Activated CD4-positive, alpha-beta T cell treated with anti-CD3 and anti-CD28 coated beads, Interleukin-2, amount 50 U/mL, for 4 hours (primary cell): ENCODE results near the gene CLPX.
"Not testable (repeated sequence)": the region's sequence is repeated elsewhere in the genome, so short reads cannot be mapped to it uniquely, and the experiment has no call there.

ENCODE experiments used
- DNase-seq, 2 experiments: peaks; one replicate each; pipeline ENCODE4 v3.0.0-alpha.2; 2020

Gene CLPX

GRCh38 chr15:65184868-65185717 lies at the start of gene CLPX:
CLPX (minus strand) TSS chr15:65185342; CDS start chr15:65185153, 189 bp downstream.
- peak; percentile 88 to 91 for DNase-seq

DNA sequence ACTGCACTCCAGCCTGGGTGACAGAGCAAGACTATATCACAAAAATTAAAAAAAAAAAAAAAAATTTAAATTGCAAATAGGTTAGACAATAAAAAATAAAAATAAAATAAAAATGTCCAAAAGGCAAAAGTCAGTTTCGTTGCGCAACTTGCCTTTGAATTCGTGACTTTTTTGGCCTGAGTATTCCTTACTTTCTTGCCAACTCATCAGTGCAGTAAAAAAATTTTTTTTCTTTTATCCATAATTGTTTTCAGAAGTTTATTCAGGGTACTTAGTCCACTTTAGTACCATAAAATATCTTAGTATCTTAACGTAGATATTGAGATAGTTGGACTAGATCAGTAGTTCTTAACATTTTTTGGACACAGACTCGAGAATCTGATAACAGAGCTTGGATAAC lies 48.6 kb upstream of the CLPX start:
- no peak for DNase-seq

GRCh38 chr15:65232520-65232919 lies 47.4 kb upstream of the CLPX start:
- no peak for DNase-seq

DNA sequence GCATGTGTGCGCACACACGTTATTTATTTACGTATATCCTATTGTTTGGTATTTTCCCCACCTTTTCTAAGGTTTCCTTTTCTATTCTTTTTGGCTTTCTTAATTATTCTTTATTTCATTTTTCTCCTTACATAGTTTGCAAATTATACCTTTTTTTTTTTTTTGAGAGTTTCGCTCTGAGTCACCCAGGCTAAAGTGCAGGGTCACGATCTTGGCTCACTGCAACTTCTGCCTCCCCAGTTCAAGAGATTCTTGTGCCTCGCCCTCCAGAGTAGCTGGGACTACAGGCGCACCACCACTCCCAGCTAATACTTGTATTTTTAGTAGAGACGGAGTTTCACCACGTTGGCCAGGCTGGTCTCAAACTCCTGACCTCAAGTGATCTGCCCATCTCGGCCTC lies 46.2 kb upstream of the CLPX start:
- no peak for DNase-seq

DNA sequence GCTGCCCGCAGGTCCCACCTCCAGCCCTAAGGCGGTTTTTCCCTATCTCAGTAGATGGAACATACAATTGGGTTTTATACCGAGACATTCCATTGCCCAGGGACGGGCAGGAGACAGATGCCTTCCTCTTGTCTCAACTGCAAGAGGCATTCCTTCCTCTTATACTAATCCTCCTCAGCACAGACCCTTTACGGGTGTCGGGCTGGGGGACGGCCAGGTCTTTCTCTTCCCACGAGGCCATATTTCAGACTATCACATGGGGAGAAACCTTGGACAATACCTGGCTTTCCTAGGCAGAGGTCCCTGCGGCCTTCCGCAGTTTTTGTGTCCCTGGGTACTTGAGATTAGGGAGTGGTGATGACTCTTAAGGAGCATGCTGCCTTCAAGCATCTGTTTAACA lies 41.8 kb upstream of the CLPX start:
- DNase-seq, result not testable (repeated sequence)

GRCh38 chr15:65226221-65226620 lies 41.1 kb upstream of the CLPX start:
- DNase-seq, result no peak

DNA sequence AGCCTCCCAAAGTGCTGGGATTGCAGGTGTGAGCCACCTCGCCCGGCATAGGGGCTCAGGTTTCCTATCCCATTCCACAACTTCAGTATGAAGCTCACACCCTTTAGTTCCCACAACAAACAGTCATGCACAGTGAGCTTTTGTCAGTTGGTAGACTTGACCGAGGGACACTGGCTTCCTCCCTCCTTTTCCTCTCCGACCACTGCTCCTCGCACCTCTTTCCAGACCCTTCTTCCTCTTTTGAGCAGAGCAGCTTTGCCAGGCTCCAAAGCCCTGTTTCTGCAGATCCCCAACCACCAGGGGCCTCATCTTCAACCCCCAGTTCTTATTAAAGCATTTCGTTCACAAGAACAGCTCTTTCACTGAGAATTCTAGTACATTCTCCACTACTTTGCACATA lies 38.9 kb upstream of the CLPX start:
- no peak for DNase-seq

DNA sequence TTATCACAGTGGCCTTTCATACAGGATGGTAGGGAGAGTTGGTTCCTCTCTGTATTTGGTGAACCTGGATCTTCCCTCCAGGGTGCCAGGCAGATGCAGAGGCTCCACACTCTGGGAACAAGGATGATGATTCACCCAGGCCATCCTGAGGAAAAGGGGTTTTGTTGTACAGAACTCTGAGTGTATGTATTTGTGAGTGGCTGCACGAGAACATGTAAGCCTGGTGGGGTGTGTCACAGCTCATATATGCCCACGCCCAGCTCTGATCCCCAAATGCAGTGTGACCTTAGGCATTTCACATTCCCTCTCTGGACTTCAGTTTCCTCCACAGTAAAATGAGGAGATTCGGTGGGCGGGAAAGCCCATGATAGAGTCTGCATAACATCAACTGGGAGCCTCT lies 37.7 kb upstream of the CLPX start:
- DNase-seq, result no peak

DNA sequence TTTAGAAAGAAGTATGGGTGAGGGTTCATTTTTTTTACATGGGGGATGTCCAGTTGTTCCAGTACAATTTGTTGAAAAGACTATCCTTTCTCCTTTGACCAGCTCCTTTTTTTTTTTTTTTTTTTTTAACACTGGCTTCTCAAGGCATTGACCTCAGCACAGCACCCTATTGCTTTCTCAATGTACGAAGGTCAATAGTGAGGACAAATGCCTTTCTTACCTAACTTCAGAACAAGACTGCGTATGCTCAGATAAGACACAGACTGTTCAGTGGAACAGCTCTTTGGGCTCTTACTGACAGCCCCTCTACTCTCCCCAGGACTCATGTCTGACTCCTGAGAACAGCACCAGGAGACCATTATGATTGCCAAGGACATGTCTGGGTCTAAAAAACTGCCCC lies 36.6 kb upstream of the CLPX start:
- no peak for DNase-seq

- no peak for DNase-seq
Measured at GRCh38 chr15:65219137-65219536, 34.0 kb upstream of the CLPX start.

DNA sequence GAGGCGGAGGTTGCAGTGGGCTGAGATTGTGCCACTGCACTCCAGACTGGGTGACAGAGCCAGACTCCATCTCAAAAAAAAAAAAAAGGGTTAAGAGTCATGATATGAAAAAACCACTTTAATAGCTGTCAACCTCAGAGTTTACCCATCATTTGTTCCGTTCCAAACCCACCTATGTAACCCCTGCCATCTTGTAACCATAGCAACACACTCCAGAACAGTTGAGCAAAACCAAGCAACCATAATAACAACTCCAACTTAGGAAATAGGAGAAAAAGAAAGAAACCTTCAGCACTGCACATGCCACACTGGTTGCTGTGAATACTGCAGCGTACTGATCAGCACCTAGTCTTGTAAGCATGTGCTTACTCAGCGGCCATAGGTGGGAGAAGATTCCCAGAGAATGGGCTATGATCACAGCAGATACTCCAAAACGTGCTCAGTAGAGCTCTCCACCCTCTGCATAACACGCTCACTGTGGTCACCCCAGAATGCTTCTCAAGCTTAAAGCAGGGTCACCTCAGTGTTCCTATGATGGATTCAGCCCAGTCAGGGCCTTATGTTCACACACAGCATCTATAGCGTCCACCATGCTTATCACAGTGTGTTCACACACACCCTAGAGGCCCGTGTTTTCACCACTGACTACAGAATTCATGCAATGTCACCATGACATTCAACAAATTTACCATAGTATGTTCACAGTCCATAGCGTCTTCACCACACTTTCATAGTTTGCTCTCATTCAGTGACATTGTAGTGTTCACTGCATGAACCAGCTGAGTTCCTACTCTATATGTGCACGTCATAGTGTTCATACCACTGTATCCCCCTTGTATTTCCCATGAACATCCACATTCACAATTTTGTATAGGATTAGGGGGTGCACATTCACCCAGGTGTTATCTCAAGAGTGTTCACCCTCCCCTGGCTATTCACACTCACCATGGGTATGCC lies 32.7 kb upstream of the CLPX start:
- DNase-seq, result no peak

DNA sequence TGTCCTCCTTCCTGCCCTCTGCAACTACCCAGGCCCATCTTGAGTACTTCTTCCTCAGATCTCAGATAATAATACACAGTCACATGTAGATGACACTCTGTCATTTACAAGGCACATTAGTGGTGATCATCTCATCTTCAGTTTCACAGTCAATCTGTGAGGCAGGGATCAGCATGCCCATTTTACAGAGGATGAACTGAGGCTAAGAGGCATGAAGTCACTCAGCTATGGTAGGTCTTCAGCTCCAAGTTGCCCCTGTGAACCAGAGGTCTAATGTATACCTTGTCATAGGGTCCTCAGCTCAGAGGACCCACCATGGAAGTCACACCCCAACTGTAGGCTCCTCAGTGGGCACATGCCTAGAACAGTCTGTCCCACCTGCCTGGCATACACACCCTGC lies 30.4 kb upstream of the CLPX start:
- DNase-seq, result no peak

GRCh38 chr15:65214010-65214409 lies 28.9 kb upstream of the CLPX start:
- DNase-seq, result no peak

- no peak for DNase-seq
Measured at GRCh38 chr15:65213241-65213640, 28.1 kb upstream of the CLPX start.

- peak; percentile 10 to 15 for DNase-seq
Measured at GRCh38 chr15:65212097-65212496, 27.0 kb upstream of the CLPX start.

DNA sequence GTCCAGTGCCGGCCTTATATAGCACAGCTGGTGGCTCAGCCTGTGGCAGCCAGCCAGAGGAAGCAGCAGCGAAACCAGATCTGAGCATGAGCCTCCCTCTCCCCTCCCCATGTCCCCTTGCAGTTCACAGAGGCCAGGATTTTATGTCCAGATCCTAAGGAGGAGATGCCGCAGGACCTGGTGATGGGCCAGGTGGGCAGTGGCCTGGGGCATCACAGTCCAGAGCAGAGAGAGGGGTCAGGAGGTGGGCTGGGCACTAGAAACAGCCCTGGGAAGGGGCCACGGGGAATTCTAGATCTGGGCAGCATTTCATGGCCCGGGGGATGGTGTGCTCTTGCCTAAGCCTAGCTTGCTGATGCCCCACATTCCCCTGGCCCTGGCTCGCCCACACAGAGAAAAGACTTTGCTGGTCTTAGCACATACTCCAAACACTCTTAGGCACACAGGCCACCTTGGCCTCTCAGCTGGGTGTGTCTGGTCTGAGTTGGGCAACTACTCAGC lies 26.4 kb upstream of the CLPX start:
- no peak for DNase-seq

DNA sequence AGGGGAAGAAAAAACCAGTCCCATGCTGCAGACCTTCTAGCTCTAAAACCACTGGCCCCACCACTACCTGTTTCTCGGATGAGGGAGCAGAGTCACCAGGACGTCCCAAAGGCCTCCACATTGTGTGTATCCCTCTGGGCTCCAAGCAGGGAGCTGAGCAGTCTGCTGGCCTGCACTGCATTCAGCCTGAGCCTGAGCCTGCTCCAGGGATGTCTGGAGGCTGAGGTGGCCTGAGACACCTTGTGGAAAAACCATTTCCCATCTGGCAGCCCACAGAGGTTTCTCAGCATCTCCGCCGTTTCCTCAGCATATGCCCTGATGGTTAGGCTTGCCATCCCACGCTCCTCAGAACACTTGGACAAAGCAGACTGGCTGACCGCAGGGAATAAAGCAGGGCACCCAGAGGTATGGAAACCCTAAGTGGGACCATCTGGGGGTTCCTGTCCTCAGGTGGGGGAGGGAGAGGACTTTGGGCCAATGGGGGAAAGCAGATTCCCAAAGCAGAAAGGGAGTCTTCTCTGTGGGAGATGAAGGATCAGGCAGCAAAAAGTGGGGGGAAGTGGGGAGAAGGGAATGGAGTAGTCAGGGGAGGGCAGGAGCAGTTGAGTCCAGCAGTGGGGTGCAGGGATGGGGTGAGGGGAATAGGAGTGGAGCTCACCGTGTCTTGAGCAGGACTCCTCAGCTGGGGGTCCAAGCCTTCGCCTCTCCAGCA lies 25.8 kb upstream of the CLPX start, which contains the start of gene CILP:
TSS of gene CILP (minus strand) at position 704 of the 712 bp plus-strand sequence. CDS start 1,718 bp downstream, outside the sequence.
- no peak for DNase-seq

GRCh38 chr15:65209701-65210643 lies 24.8 kb upstream of the CLPX start:
- no peak for DNase-seq

DNA sequence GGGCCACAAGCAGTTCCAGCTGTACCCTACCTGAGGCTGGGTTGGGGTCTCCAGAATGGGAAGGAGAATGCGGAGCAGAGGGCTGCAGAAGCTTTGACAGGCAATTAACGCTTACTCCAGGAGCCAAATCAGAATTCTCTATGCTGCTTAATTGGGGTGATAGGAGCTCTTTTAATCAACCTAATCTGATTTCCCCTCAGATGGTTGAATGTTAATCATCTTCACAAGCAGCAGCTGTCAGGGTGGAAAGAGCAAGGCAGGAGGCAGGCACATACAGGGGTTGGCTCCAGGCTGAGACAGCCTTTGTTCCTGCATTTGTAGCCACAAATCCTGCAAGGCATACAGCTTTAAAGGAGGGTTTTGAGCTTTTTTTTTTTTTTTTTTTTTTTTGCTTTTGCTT lies 23.5 kb upstream of the CLPX start:
- DNase-seq, result no peak

DNA sequence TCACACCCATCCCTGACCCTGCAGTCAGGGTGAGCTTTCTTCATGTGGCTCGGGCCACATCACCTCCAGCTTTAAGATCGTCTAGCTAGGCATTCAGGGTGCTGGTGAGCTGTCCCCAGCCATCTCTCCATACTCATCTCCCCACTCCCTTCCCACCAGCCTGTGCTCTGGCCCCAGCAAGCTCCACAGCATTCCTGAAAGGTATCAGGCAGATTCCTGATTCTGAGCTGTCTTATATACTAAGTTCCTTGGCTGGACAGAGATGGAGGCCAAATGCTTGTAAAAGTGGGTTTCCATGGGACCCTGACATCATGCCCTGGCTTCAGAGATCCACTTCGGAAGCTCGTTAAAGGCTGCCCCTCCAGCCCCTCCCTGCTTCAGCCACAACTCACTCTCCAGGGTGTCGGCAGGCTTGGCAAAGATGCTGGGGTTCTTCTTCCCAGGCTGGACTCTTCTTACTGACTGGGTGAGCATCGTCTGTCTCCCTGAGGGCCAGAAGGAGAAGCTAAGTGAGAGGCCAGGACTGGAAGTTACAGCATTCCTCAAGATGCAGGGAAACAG lies 22.2 kb upstream of the CLPX start:
- DNase-seq, result no peak

- DNase-seq, result no peak
Measured at GRCh38 chr15:65206750-65207149, 21.6 kb upstream of the CLPX start.
